Right hindlimb (tissue), 1 donor: ENCODE data around the gene SLC26A6.

Experiments used
- DNase-seq: peaks from one replicate; pipeline ENCODE4 v3.0.0-alpha.2; 2018

SLC26A6 gene

GRCh38 chr3:48661501-48662144 is 26.4 kb upstream of the SLC26A6 start:
- DNase-seq, result peak; percentile 71

GRCh38 chr3:48660800-48661400 is 25.6 kb upstream of the SLC26A6 start:
- DNase-seq, result no peak

- DNase-seq, result no peak
Measured at GRCh38 chr3:48656841-48657281, 21.6 kb upstream of the SLC26A6 start.

- DNase-seq, result peak; percentile 84
Measured at GRCh38 chr3:48656061-48656840, 21.0 kb upstream of the SLC26A6 start.

DNA sequence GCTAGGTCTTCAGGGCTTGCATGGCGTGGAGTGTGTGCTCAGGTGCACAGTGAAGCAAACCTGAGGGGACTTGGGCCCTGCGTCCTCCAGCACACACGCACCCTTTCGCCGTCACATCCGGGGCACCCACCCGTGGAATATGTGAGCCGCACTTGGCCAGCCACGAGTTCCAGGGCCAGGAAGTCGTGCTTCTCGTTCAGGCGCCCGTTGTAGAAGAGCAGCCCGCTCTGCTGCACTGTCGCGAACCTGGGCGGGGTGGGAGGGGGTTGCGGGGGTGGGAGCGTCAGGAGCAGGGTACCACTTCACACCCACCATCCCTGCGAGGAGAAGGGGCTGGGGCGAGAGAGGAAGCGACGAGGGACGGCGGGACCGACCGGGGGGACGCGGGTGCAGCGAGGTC is 20.3 kb upstream of the SLC26A6 start:
- DNase-seq, result no peak

DNA sequence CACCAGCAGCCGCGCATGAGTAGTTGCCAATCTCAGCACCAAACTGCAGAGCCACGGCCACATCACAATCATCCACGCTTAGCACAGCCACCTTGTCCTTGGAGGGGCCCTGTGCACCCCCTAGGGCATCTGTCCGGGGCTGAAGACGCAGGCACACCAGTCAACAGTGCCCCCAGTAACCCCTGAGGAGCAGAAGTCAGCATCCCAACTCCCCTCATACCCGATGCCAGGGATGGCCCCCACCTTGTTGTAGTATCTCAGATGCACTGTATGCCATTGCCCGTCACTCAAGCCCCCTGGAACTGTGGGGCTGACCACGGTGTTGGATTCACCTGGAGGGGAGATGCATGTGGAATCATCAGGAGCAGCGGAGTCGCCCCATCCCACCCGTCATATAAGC is 19.8 kb upstream of the SLC26A6 start:
- DNase-seq, result no peak

DNA sequence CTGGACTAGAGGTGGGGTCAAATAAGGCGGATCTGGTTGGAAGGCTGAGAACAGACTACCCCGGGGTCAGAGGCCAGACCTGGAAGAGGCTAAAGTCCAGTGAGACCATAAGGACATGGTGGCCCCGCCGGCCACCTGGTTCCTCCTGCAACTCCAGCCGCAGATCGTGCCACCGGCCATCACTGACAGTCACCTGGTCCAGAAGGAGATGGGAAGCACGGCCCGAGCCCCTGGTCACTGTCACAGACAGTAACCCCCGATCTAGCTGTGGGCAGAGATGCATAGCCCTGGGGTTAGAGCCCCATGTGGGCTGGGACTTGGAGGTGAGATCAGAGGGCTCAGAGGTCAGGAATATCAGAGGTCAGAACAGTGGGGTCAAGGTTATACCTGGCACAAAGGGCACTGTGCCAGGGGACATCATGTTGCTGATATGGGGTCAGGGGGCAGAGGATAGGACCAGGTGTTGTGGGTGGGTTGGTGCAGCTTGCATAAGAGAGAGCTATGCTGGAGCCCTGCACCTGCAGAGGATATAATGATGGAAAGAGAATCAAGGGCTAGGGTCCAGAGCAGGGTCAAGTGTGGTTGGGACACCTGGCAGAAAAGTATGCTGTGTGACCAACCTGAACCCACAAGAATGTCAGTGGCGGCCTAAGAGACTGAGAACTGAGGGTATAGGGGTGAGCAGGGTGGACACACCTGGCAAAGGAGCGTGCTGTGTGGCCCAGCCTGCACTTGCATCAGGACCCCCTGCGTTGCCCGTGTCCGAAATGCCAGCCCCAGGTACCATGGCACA is 17.9 kb upstream of the SLC26A6 start:
- no peak for DNase-seq

GRCh38 chr3:48651771-48652170 is 16.5 kb upstream of the SLC26A6 start:
- DNase-seq, result no peak

GRCh38 chr3:48650723-48651122 is 15.5 kb upstream of the SLC26A6 start:
- no peak for DNase-seq

DNA sequence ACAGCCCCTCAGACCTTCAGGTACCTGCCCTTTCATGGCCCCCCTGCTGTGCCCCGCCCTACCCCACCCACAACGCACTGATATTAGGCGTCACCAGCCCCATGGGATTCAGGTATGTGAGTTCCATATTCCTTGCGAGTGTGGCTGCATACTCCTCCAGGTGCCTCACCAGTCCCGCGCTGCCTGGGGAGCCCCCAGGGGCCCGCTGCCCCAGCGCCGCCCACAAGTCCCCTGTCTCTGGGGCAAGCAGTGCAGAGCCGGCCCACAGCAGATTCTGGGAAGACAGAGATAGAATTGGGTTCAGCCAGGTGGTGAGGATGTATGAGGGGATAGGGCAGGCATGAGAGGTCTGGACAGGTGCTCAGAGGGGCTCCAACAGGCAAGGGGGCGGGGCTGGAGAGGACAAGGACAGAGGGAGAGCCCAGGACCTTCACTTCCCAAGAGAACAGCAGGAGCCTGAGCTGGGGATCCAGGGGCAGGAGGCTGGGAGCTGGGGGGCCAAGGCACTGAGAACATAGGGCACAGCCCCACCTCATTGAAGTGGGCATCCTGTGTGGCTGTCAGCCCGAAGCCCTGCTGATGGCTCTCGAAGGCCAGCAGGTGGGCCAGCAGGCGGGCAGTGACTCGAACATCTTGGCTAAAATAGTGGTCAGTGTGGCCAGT is 13.1 kb upstream of the SLC26A6 start:
- DNase-seq, result no peak

GRCh38 chr3:48647714-48648113 is 12.5 kb upstream of the SLC26A6 start:
- DNase-seq, result no peak

DNA sequence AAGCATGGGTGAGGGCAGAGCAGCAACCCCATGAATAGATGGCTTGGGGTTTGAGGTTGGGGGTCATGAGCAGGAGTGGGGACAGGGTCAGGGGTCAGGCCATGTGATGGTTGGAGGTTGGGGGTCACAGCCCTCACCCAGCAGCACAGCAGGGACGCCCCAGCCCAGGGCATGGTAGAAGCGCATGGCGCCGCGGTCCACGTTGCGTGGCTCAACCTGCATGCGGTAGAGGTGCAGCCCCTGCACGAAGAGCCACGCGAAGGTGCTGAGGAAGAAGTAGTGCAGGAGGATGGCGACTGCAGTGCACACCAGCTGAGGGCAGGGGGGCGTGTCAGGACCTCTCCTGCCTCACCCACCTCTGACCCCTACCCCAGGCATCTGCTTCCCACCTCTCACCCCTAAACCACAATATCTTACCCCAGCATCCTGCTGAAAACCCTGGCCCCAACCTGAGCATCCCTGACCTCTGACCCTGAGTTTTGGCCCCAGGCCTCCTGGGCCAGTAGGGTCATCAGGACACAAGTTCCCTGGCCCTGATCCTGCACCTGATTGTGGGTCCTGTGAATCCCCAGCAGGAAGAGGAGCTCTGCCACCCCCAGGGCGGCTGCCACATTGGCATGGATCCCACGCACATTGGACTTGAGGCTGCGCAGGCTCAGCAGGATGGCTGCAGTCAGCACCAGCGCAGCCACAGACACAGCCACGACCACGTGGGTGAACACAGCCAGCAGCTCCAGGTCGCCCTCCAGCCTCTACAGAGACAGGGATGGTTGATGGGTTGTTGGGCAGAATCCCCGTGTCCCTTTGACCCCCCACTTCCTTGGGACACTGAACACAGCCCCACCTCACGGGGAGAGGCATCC is 9.9 kb upstream of the SLC26A6 start:
- no peak for DNase-seq

DNA sequence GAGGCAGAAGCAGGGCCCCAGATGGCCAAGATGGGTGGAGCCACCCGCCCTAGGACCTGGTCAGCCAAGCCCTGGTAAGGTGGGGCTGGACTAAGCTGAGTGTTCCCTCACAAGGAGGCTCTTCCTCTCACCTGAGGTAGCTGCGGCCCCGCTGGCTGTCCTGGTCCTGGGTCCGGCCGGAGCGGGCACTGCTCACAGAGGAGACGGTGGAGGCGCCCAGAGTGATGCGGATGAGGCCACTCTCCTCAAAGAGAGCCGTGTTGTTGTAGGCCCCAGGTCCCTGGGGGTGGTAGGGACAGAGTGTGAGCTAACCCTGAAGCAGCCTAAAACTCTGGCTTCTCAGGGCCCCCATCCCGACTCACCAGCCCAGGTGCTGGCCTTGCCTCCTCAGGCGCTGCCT is 7.3 kb upstream of the SLC26A6 start:
- no peak for DNase-seq

DNA sequence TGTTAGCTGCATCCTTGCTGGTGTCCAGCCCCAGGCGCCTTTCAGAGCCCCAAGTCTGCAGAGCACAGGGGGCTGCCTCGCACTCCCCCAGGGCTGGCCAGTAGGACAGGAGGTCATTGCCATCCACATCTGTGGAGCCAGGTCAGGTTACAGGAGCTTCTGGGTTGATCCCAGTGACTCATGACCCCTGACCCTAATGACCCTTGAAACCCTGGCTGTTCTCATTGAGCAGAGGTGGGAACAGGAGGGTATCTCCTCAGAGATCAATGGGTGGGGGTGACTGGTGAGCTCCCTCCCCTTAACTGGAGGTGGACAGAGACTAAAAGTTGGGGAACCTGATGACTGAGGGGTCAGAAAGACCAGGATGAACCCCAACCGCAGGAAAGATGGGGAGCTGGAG is 6.1 kb upstream of the SLC26A6 start:
- DNase-seq, result no peak

DNA sequence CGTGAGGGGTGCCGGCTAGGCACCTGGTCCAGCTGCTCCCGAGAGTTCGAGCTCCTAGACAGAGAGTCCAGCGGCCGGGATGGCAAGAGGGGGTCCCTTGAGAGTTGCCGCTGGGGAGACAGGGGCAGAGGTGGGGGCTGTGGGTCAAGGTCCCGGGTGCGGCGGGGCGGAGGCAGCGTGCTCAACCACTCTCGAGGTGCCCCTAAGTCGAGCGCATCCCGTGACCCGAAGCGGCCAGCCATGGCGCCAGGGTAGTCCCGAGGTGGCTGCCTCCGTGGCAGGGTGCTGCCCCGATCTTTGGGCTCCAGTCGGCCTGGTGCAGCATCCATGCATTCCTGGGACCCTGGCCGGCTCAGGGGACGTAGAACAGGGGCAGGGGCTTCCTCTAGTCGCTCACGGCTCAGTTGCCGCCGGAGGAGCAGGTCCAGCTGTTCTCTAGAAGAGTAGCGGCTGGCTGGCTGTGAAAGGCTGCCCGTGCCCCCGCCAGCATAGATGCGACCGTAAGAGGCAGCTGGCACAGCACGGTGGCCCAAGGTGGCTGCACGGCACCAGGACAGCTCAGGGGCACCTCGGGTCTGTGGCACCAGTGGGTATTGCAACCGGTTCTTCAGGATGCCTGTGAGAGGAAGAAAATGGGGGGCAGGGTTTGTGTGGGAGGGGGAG is 4.8 kb upstream of the SLC26A6 start:
- no peak for DNase-seq

GRCh38 chr3:48637305-48637704 is 2.0 kb upstream of the SLC26A6 start:
- DNase-seq, result no peak

- DNase-seq, result no peak
Measured at GRCh38 chr3:48636149-48636655, 941 bp upstream of the SLC26A6 start.

- DNase-seq, result peak; percentile 43
Measured at GRCh38 chr3:48634661-48635221, 520 bp downstream of the SLC26A6 start.

DNA sequence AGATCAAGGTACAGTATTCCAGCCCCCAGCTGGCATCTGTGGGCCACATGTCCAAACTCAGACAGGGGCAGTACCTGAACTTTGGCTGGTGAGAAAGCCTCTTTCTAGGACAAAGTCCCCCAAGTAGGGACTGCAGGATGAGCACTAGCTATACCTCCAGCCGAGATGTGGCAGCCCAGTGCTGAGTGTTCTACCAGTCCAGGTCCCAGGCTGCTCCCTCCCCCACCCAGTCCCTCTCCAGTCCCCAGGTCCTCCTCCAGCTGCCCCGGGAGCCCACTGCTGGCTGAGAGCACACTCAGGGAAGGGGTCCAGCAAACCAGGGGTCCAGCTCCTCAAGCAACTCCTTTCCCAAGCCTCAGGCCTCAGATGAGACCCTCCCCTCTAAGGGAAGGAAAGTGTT is 1.5 kb downstream of the SLC26A6 start:
- DNase-seq, result no peak

GRCh38 chr3:48633256-48633655 is 2.0 kb downstream of the SLC26A6 start:
- no peak for DNase-seq
